SU-DHL-6 (cell line): ENCODE measurements around the gene DMRT1.

Experiments
- CTCF ChIP-seq: fragments of 200-600 bp; sonication (generic); IDR thresholded peaks from one replicate; pipeline ENCODE4 v1.5.1; 2017; ENCODE audit warnings: antibody characterized with exemption, mild to moderate bottlenecking, low read length, moderate library complexity; ENCODE audit not compliant: insufficient read depth, poor library complexity, severe bottlenecking
- EZH2phosphoT487 ChIP-seq: fragments of 200-600 bp; sonication (generic), shearing (Covaris generic); conservative IDR thresholded peaks from 2 replicates; pipeline ENCODE4 v1.6.1; 2018; ENCODE audit warnings: mild to moderate bottlenecking, antibody characterized with exemption, low read length, moderate library complexity, mixed read lengths

- TF ChIP-seq EZH2phosphoT487: no peak
- no peak for TF ChIP-seq CTCF
Measured at GRCh38 chr9:1008216-1008615, 166.7 kb downstream of the DMRT1 start.
